Trophoblast cell (in vitro differentiated cells and primary cell): ENCODE data around the gene FXYD6.

Source experiments
- DNase-seq, 2 donors: peaks; one replicate each; pipeline ENCODE4 v3.0.0-alpha.2; 2016
- H2AFZ ChIP-seq: 2 replicates; pipeline ENCODE4 v1.6.1; 2013; ENCODE audit warnings: low read length, moderate library complexity, mild to moderate bottlenecking; ENCODE audit not compliant: insufficient read depth, poor library complexity
- H2AK5ac ChIP-seq: 2 replicates; pipeline ENCODE4 v1.6.1; 2013; ENCODE audit warnings: mild to moderate bottlenecking, low read length
- H2BK120ac ChIP-seq: 2 replicates; pipeline ENCODE4 v1.6.1; 2013; ENCODE audit warnings: low read length, mild to moderate bottlenecking, moderate library complexity; ENCODE audit not compliant: insufficient read depth, poor library complexity
- H2BK12ac ChIP-seq: 2 replicates; pipeline ENCODE4 v1.6.1; 2013; ENCODE audit warnings: mild to moderate bottlenecking, low read length, moderate library complexity
- H2BK5ac ChIP-seq: 2 replicates; pipeline ENCODE4 v1.6.1; 2013; ENCODE audit warnings: low read length, low read depth, moderate library complexity, mild to moderate bottlenecking; ENCODE audit not compliant: poor library complexity
- H3K14ac ChIP-seq: 2 replicates; pipeline ENCODE4 v1.6.1; 2013; ENCODE audit warnings: mild to moderate bottlenecking, low read length
- H3K18ac ChIP-seq: 2 replicates; pipeline ENCODE4 v1.6.1; 2013; ENCODE audit warnings: mild to moderate bottlenecking, low read length
- H3K23ac ChIP-seq: 2 replicates; pipeline ENCODE4 v1.6.1; 2013; ENCODE audit warnings: low read length
- H3K27ac ChIP-seq: 2 replicates; pipeline ENCODE4 v1.5.1; 2013; ENCODE audit warnings: low read depth, mild to moderate bottlenecking, inconsistent platforms, low read length, moderate library complexity
- H3K27me3 ChIP-seq: 2 replicates; pipeline ENCODE4 v1.6.1; 2013; ENCODE audit warnings: inconsistent platforms, mild to moderate bottlenecking, low read length, moderate library complexity; ENCODE audit not compliant: insufficient read depth
- H3K36me3 ChIP-seq, 2 experiments: 1 replicate in 1 of 2; 2 replicates in 1 of 2; pipeline ENCODE4 v1.6.1; 2013; ENCODE audit warnings: low read length in 2 of 2, mild to moderate bottlenecking in 2 of 2, moderate library complexity in 1 of 2; ENCODE audit not compliant: insufficient read depth in 2 of 2, control insufficient read depth in 1 of 2
- H3K4ac ChIP-seq: 2 replicates; pipeline ENCODE4 v1.6.1; 2013; ENCODE audit warnings: low read depth, mild to moderate bottlenecking, low read length, moderate library complexity
- H3K4me1 ChIP-seq, 2 experiments: 1 replicate in 1 of 2; 2 replicates in 1 of 2; pipeline ENCODE4 v1.6.1; 2013; ENCODE audit warnings: low read length in 2 of 2, mild to moderate bottlenecking in 2 of 2, moderate library complexity in 1 of 2; ENCODE audit not compliant: insufficient read depth in 2 of 2, control insufficient read depth in 1 of 2
- H3K4me2 ChIP-seq: 2 replicates; pipeline ENCODE4 v1.6.1; 2013; ENCODE audit warnings: inconsistent platforms, mild to moderate bottlenecking, low read length, moderate library complexity
- H3K4me3 ChIP-seq: 2 replicates; pipeline ENCODE4 v1.5.1; 2013; ENCODE audit warnings: mild to moderate bottlenecking, low read depth, low read length, inconsistent platforms
- H3K79me1 ChIP-seq: one replicate; pipeline ENCODE4 v1.6.1; 2013; ENCODE audit warnings: low read length
- H3K79me2 ChIP-seq: 2 replicates; pipeline ENCODE4 v1.6.1; 2013; ENCODE audit warnings: low read length, mild to moderate bottlenecking; ENCODE audit not compliant: control insufficient read depth, insufficient read depth, poor library complexity
- H3K9ac ChIP-seq: 2 replicates; pipeline ENCODE4 v1.6.1; 2013; ENCODE audit warnings: mild to moderate bottlenecking, low read length
- H3K9me3 ChIP-seq: 2 replicates; pipeline ENCODE4 v1.6.1; 2013; ENCODE audit warnings: low read depth, mild to moderate bottlenecking, control low read depth, inconsistent platforms, low read length; ENCODE audit not compliant: insufficient read depth
- H4K12ac ChIP-seq: 2 replicates; pipeline ENCODE4 v1.6.1; 2013; ENCODE audit warnings: low read depth, mild to moderate bottlenecking, low read length, moderate library complexity
- H4K8ac ChIP-seq: 2 replicates; pipeline ENCODE4 v1.6.1; 2013; ENCODE audit warnings: low read depth, mild to moderate bottlenecking, low read length, moderate library complexity
- H4K91ac ChIP-seq: one replicate; pipeline ENCODE4 v1.6.1; 2013; ENCODE audit warnings: low read depth, mild to moderate bottlenecking, low read length, moderate library complexity
- WGBS: extraction: QIAGEN DNeasy Blood & Tissue Kit; methylation state at CpG from one replicate; pipeline ENCODE4 v1.1.7; 2013; ENCODE audit warnings: missing lambda C conversion rate; ENCODE audit not compliant: insufficient read length, insufficient coverage; ENCODE audit errors: extremely low coverage; 5-methylcytosine and 5-hydroxymethylcytosine counted together

Gene FXYD6

GRCh38 chr11:117805045-117805444 is 71.4 kb downstream of the FXYD6 start:
- Histone ChIP-seq H2BK5ac (no peak overlapping the region), H3K79me1 (no peaks in the 10 kb centered on the region), H2AFZ (no peak overlapping the region), H3K4me2 (no peak overlapping the region), H3K4me1 (no peaks in the 10 kb centered on the region), H3K27ac (no peak overlapping the region), H3K4me3 (no peak overlapping the region), H3K4ac (no peak overlapping the region), H2AK5ac (no peak overlapping the region), H3K36me3 (no peaks in the 10 kb centered on the region), H4K8ac (no peak overlapping the region), H2BK12ac (no peak overlapping the region), H4K12ac (no peak overlapping the region), H3K9me3 (no peaks in the 10 kb centered on the region), H3K27me3 (no peaks in the 10 kb centered on the region), H3K14ac (no peak overlapping the region), H3K79me2 (no peaks in the 10 kb centered on the region), H3K18ac (no peak overlapping the region), H2BK120ac (no peak overlapping the region), H3K23ac (no peak overlapping the region), H3K9ac (no peak overlapping the region), H4K91ac (no peak overlapping the region)
- no CpG with 5 or more reads among the region's 1 CpG for WGBS
- no peak for DNase-seq

- H3K79me2 ChIP-seq, result no peaks in the 10 kb centered on the region
- peaks cover 5% of the 10 kb centered on the region for H3K27me3 ChIP-seq
- H3K27ac ChIP-seq, result no peak overlapping the region
- H3K4me2 ChIP-seq, result no peak overlapping the region
- H2AFZ ChIP-seq, result no peak overlapping the region
- no peak overlapping the region for H2AK5ac ChIP-seq
- H3K79me1 ChIP-seq, result no peaks in the 10 kb centered on the region
- no peak overlapping the region for H3K4me3 ChIP-seq
- H3K4me1 ChIP-seq, result no peaks in the 10 kb centered on the region
- no peaks in the 10 kb centered on the region for H3K36me3 ChIP-seq
- H4K8ac ChIP-seq, result no peak overlapping the region
- no CpG with 5 or more reads among the region's 8 CpGs for WGBS
- H4K12ac ChIP-seq, result no peak overlapping the region
- no peak overlapping the region for H4K91ac ChIP-seq
- no peak for DNase-seq
- no peak overlapping the region for H2BK5ac ChIP-seq
- H3K14ac ChIP-seq, result no peak overlapping the region
- no peak overlapping the region for H3K23ac ChIP-seq
- H3K9me3 ChIP-seq, result no peaks in the 10 kb centered on the region
- H2BK12ac ChIP-seq, result no peak overlapping the region
- H3K18ac ChIP-seq, result no peak overlapping the region
- no peak overlapping the region for H2BK120ac ChIP-seq
- no peak overlapping the region for H3K9ac ChIP-seq
- H3K4ac ChIP-seq, result no peak overlapping the region
Measured at GRCh38 chr11:117803896-117804295, 72.6 kb downstream of the FXYD6 start.

GRCh38 chr11:117799634-117800033 is 76.8 kb downstream of the FXYD6 start:
- Histone ChIP-seq H2BK12ac (no peak overlapping the region), H3K4me1 (peaks cover 9 to 16% of the 10 kb centered on the region in 2 experiments), H4K8ac (no peak overlapping the region), H3K79me2 (no peaks in the 10 kb centered on the region), H3K4me2 (no peak overlapping the region), H3K36me3 (no peaks in the 10 kb centered on the region), H3K9ac (no peak overlapping the region), H3K4me3 (no peak overlapping the region), H3K4ac (no peak overlapping the region), H3K27me3 (peaks cover 39% of the 10 kb centered on the region), H3K23ac (no peak overlapping the region), H2AFZ (no peak overlapping the region), H2AK5ac (no peak overlapping the region), H4K12ac (no peak overlapping the region), H3K18ac (no peak overlapping the region), H2BK5ac (no peak overlapping the region), H4K91ac (no peak overlapping the region), H3K9me3 (no peaks in the 10 kb centered on the region), H2BK120ac (no peak overlapping the region), H3K14ac (no peak overlapping the region), H3K27ac (no peak overlapping the region), H3K79me1 (no peaks in the 10 kb centered on the region)
- no peak for DNase-seq
- WGBS, result no CpG with 5 or more reads among the region's 5 CpGs

GRCh38 chr11:117796872-117797529 is 79.5 kb downstream of the FXYD6 start, which contains the start of gene DSCAML1:
Gene DSCAML1 (minus strand): TSS chr11:117797216. CDS start chr11:117797079, 137 bp downstream.
- H3K14ac ChIP-seq, result no peak within 1 kb of the TSS
- peaks cover 56% of the 10 kb centered on the region for H3K27me3 ChIP-seq
- H3K23ac ChIP-seq, result no peak within 1 kb of the TSS
- H3K27ac ChIP-seq, result no peak within 1 kb of the TSS
- no peak within 1 kb of the TSS for H3K9ac ChIP-seq
- no peak within 1 kb of the TSS for H2BK120ac ChIP-seq
- DNase-seq, result no peak
- peak within 1 kb of the TSS; percentile 4 for H3K4me3 ChIP-seq
- no peak within 1 kb of the TSS for H3K4ac ChIP-seq
- no peak within 1 kb of the TSS for H2BK5ac ChIP-seq
- no peak within 1 kb of the TSS for H3K18ac ChIP-seq
- no peaks in the 10 kb centered on the region for H3K79me2 ChIP-seq
- peaks cover 9 to 16% of the 10 kb centered on the region in 2 experiments for H3K4me1 ChIP-seq
- no peaks in the 10 kb centered on the region for H3K9me3 ChIP-seq
- H2AK5ac ChIP-seq, result no peak within 1 kb of the TSS
- H4K8ac ChIP-seq, result no peak within 1 kb of the TSS
- no peak within 1 kb of the TSS for H2BK12ac ChIP-seq
- no peak within 1 kb of the TSS for H4K12ac ChIP-seq
- peak within 1 kb of the TSS; percentile 58 for H3K4me2 ChIP-seq
- H3K36me3 ChIP-seq, result no peaks in the 10 kb centered on the region
- WGBS, result no CpG with 5 or more reads among the region's 66 CpGs
- no peak within 1 kb of the TSS for H4K91ac ChIP-seq
- H3K79me1 ChIP-seq, result no peaks in the 10 kb centered on the region
- no peak within 1 kb of the TSS for H2AFZ ChIP-seq
